ENCODE data around the gene PRKAG2. TPM values are rescaled to one million over a fixed set of nuclear protein-coding genes. Genes with fewer than 3 reads are reported as not detected.

Gene PRKAG2
- total RNA-seq, 3 donors from 2014 or later, result 32.3 to 56.6 (median 34.4) TPM

- TF ChIP-seq POLR2AphosphoS5 (IDR thresholded peaks at IDR 0.05) (no peak), POLR2A (IDR thresholded peaks at IDR 0.05) (no peak), CTCF (IDR thresholded peaks at IDR 0.05) (no peak)
- Histone ChIP-seq H3K4me1 (no peaks in the 10 kb centered on the region), H3K9me3 (no peaks in the 10 kb centered on the region), H3K36me3 (no peaks in the 10 kb centered on the region), H3K27me3 (no peaks in the 10 kb centered on the region), H3K27ac (no peak overlapping the region), H3K4me3 (no peak overlapping the region)
- intact Hi-C loops (cut with DNase I; ENCODE audit: low total_unique reads), result no loop called here
- DNase-seq (ENCODE audit: low spot score in 2 of 2), result no peak
Observed at GRCh38 chr7:151884312-151885201, 7.6 kb upstream of the PRKAG2 start.

- intact Hi-C loops (cut with DNase I; ENCODE audit: low total_unique reads), result no loop called here
- Histone ChIP-seq H3K36me3 (no peaks in the 10 kb centered on the region), H3K27me3 (no peaks in the 10 kb centered on the region), H3K9me3 (no peaks in the 10 kb centered on the region), H3K27ac (no peak overlapping the region), H3K4me3 (no peak overlapping the region), H3K4me1 (no peaks in the 10 kb centered on the region)
- TF ChIP-seq POLR2AphosphoS5 (IDR thresholded peaks at IDR 0.05) (no peak), CTCF (IDR thresholded peaks at IDR 0.05) (no peak), POLR2A (IDR thresholded peaks at IDR 0.05) (no peak)
- no peak for DNase-seq (ENCODE audit: low spot score in 2 of 2)
Observed at GRCh38 chr7:151883857-151884256, 6.9 kb upstream of the PRKAG2 start.

- H3K27ac ChIP-seq, result no peak overlapping the region
- no peaks in the 10 kb centered on the region for H3K4me1 ChIP-seq
- H3K36me3 ChIP-seq, result no peaks in the 10 kb centered on the region
- no peaks in the 10 kb centered on the region for H3K27me3 ChIP-seq
- intact Hi-C loops (cut with DNase I; ENCODE audit: low total_unique reads), result no loop called here
- H3K4me3 ChIP-seq, result no peak overlapping the region
- TF ChIP-seq POLR2AphosphoS5 (IDR thresholded peaks at IDR 0.05) (no peak), POLR2A (IDR thresholded peaks at IDR 0.05) (no peak), CTCF (IDR thresholded peaks at IDR 0.05) (no peak)
- no peak for DNase-seq (ENCODE audit: low spot score in 2 of 2)
- H3K9me3 ChIP-seq, result no peaks in the 10 kb centered on the region
Observed at GRCh38 chr7:151882734-151883133, 5.8 kb upstream of the PRKAG2 start.

GRCh38 chr7:151880688-151881087 is 3.8 kb upstream of the PRKAG2 start:
- Histone ChIP-seq H3K27ac (no peak overlapping the region), H3K36me3 (no peaks in the 10 kb centered on the region), H3K4me1 (no peaks in the 10 kb centered on the region), H3K4me3 (no peak overlapping the region), H3K9me3 (no peaks in the 10 kb centered on the region), H3K27me3 (no peaks in the 10 kb centered on the region)
- no peak for DNase-seq (ENCODE audit: low spot score in 2 of 2)
- TF ChIP-seq CTCF (IDR thresholded peaks at IDR 0.05) (no peak), POLR2AphosphoS5 (IDR thresholded peaks at IDR 0.05) (no peak)
- intact Hi-C loops (cut with DNase I; ENCODE audit: low total_unique reads), result no loop called here

Data from breast epithelium (tissue), 4 donors.